ENCODE measurements around the gene SRD5A3.

DNA sequence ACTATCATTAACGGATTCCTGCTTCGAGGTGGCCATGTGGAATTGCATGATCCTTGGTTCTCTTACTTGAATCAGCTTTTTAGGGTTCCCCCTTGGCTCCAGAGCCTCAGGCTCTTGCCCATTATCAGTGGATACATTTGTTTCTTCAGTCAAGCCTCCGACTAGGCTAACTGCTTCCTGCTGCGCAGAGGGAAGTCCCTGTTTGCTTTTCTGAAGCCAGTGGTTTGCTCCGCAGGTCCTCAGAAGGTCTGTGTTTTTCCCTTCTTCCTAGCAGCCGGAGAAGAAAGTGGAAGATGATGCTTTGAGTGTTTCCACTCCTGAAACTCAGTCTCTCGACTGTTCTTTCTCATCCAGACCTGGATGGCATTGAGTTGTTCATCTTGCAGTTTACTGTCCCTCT, 20.6 kb downstream of the SRD5A3 start:
- TF ChIP-seq POLR2AphosphoS5 (IDR thresholded peaks at IDR 0.05) (no peak), POLR2A (IDR thresholded peaks at IDR 0.05) (no peak)

Measured in stomach (tissue), 4 donors.